NCI-H2029 treated with DMSO at 0.1 percent for 48 hours (cell line): Measurements from ENCODE around the gene WWOX.
A peak's percentile ranks its signal among the peaks of the same experiment; 100 is the strongest.

Experiments
- DNase-seq: peaks from one replicate; lab custom pipeline; 2025; lab: John Stamatoyannopoulos, UW

The WWOX gene

DNA sequence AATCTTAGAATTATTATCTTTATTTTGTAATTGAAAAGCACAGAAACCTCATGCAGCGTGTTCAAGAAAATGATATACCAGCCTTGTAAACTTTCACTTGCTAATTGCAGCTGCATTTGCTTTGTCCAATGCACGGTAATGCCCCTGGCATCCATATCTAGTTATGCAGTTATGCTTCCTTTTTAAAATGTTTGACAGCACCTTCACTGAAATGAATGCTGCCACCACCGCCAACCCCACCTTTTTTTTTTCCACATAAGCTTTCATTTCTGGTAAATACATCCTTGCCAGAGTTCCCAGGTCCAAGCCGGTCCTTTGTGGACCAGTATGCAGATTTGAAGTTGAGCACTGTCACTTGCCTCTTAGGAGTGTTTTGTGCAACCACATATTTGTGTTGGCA is 338.8 kb downstream of the WWOX start:
- no peak for DNase-seq

- DNase-seq: no peak
Observed at GRCh38 chr16:78438632-78439031, 339.2 kb downstream of the WWOX start.

GRCh38 chr16:78439646-78440045 is 340.2 kb downstream of the WWOX start:
- DNase-seq: no peak

GRCh38 chr16:78441298-78441697 is 341.8 kb downstream of the WWOX start:
- no peak for DNase-seq

DNA sequence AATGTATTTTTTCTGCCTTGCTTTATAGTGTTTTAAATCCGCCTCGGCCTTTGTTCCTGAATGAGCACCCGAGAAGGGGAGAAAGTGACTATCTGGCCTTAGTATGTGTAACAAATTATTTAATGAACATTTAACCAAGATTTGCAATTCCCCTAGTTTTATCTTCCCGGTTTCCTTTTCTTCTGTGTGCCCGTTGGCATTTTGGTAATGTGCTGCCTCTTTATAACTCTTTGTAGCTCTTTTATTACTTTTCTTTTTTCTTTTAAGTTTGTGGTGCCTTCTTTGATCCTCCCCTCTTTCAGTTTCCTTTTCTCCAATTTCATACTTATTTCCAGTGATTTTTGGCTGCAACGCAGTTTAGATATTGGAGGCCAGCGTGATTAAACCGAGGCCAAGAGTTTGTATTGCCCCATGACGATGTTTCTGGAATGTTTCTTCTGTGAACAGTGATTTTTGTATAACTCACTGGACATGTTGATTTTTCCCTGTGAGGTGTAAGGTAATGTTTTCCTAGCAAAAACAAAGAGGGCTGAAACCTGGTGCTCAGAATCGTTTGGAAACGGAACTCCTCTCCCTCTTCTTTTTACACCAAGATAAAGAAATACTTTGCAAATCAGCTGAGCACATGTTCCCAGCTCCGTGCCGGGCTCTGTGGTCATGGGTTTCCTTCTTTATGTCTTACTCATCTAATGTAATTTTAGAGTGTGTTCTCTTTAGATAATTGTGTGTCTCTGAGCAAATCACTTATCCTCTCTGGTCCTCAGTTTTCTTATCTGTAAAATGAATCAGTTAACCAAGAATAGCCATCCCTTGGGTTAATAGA is 344.3 kb downstream of the WWOX start:
- DNase-seq: no peak

GRCh38 chr16:78445818-78446217 is 346.4 kb downstream of the WWOX start:
- DNase-seq: no peak

DNA sequence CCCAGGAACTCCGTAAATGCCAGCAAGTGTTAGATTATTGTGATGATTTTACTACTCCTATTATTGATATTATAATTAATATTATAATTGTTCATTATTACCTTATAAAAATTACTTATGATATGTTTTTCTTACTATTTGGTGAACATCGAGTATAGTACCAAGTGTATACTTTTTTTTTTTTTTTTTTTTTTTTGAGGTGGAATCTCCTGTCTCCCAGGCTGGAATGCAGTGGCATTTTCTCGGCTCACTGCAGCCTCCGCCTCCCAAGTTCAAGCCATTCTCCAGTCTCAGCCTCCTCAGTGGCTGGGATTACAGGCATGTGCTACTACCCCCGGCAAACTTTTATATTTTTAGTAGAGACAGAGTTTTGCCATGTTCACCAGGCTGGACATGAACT is 347.0 kb downstream of the WWOX start:
- DNase-seq: no peak

DNA sequence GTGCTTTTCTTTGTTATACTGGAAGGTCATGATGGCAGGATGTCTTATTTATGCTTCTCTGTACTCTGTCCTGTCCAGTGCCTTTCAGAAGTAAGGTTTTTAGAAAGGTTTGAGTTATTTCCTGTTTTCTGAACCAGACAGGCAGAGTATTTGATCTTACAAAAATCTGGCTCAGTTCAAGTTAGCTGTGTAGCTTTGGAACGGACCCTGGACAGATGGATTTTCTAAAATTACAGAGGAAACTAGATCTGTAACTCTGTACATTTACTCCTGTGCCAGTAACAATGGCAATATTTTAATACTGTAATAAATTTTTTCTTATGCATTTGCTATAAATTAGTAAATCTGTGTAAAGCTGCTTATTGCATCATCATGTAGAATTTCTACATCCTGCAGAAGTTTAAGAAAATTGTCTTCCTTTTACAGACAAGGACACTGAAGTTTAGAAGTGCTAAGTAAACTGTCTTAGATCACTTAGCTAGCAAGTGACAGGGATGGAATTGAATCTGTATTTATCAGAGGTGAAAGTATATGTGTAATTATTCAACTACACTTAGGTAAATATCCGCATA is 347.6 kb downstream of the WWOX start:
- no peak for DNase-seq

DNA sequence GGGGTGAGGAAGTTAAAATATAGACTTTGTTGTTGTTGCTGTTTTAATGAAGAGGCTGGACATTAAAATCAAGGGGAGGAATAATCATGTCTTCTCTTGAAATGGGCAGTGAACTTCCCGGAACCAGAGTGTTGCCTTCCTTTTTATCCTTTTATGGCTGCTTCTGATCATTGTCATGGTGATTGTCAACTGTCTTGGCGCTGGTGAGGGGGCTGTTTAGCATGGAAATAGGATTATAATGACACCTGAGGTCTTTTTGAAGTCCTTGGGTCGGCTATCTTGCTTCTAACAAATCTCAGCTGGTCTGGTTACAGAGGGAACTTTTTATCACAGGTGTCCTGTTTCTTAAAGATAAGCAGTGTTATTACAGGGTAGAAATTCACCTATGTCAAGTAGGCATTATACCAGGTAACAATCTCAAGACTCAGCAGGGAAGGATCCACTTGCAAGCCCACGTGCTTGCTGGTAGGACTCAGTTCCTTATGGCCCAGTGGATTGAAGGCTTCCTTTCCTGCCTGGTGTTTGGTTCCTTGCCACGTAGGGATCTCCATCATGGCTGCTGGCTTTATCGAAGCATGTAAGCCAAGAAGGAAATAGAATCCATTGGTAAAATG is 349.3 kb downstream of the WWOX start:
- DNase-seq: no peak

DNA sequence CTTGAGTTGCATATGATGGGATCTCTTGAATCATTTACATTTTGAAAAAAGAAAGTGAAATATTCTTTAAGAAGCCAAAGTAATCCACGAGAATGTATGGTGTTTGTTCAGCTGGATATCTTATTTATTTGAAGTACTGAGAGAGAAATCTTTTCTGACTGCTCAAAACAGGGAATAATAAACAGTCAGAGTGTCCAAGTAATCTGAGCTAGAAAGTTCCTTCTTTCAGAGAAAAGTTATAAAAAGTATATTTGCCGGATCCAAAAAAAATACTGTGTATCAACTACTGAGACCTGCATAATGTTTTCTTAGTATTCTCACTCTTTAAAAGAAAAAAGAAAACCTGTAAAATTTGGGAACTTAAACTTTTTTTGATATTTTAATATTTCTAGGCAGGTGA is 350.8 kb downstream of the WWOX start:
- DNase-seq: no peak

DNA sequence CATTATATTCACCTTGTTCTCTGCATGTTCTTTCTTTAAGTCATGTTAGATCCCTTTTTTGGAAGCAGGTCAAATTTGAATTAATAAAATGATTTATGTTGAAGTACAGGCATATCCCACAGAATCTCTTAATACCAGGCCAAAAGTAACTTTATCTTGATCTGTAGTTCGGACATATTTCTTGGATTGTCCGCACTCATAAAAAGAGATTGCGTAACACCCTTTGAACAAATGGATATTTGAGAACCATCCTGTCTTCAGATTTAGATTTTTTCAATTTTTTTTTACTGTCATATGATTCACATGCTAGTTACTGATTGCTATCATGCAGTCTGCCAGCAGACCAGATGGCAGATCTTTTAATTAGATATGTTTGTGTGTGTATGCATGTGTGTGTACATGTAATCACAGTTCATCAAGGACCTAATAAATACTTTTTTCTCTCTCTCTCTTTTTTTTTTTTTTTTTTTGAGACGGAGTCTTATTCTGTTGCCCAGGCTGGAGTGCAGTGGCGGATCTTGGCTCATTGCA is 352.6 kb downstream of the WWOX start:
- DNase-seq: no peak

GRCh38 chr16:78455861-78456260 is 356.4 kb downstream of the WWOX start:
- DNase-seq: no peak

GRCh38 chr16:78458588-78458987 is 359.1 kb downstream of the WWOX start:
- no peak for DNase-seq

GRCh38 chr16:78460428-78460827 is 361.0 kb downstream of the WWOX start:
- DNase-seq: no peak

DNA sequence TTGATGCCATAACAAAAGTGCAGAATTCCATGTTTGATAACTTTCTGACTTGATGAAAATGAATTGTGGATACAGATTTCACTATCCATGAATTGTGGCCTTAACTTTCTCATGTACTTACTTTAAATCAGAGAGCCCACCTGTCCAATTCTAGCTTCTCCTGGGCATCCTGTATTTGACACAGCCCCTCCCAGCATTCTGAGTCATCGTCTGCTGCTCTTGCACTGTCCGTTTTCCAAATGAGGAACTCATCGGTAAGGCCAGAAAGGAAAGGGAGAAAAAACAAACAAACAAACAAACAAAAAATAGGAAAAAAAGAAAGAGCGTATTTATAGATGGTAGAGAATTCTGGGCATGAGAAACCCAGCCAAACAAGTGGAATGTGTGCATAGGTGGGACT is 361.6 kb downstream of the WWOX start:
- DNase-seq: no peak

DNA sequence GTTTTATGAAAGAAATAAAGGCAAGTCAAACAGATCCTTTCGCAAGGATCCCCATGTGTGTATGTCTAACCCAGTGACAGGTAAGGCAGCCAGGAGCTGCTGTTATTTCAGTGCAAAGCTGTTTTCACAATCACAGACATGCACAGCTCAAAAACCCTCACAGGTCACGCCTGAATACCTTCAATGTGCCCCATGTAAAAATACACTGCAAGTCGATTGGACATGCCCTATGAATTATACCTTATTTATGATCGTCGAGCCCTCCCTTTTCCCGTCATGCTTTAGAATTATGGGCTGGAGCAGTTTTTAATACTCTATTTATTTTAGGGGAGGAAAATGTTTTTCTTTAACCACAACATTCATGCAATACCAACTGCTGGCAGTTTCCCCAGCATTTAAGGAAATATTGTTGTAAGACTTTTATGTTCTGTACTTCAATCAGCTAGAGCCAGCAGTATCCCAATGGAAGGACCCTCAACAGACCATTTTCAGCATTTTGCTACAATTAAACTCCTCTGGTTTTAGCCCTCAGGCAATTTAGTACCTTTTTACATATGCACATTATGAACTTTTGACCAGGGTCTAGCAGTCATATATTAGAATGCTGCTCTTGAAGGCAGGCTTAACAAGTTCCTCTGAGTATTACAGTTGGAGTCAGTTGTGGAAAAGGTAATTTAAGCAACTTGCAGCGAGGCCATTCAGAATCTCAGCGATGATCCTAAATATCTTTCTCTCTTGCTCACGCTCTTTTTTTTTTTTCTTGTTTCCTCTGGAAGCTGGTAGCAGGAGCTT is 362.2 kb downstream of the WWOX start:
- peak; percentile 18 for DNase-seq

GRCh38 chr16:78462288-78463208 is 363.1 kb downstream of the WWOX start:
- no peak for DNase-seq

GRCh38 chr16:78463591-78463990 is 364.1 kb downstream of the WWOX start:
- DNase-seq: no peak

GRCh38 chr16:78464833-78465232 is 365.4 kb downstream of the WWOX start:
- DNase-seq: no peak

GRCh38 chr16:78465730-78466129 is 366.3 kb downstream of the WWOX start:
- DNase-seq: no peak

DNA sequence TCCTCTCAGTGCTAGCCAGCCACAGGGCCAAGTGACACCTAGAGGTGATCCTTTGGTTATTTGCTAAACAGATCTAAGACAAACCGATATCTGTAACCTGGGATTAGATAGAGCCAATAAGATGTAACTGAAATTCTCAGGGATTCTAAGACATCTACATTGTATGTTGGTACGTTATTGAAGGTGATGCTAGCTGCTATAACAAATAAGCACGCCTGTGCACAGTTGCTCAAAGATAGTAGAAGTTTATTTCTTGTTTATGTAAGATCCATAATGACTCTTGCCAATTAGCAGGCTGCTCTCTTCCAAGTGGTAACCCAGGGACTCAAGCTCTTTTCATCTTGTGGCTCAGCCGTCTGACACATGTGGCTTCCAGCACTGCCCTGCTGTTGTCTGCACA is 370.3 kb downstream of the WWOX start:
- DNase-seq: no peak
